Activated naive CD4-positive, alpha-beta T cell treated with anti-CD3 and anti-CD28 coated beads, Interleukin-2, amount 50 U/mL, for 72 hours (primary cell): ENCODE data around the gene UBE3A. TPM values are rescaled to one million over a fixed set of nuclear protein-coding genes. Genes with fewer than 3 reads are reported as not detected.
A peak's percentile ranks its signal among the peaks of the same experiment; 100 is the strongest.
"Not testable (repeated sequence)": the region's sequence is repeated elsewhere in the genome, so short reads cannot be mapped to it uniquely, and the experiment has no call there.

Experiments used
- ATAC-seq, 2 donors: fragments of 150-1000 bp; cut with Tn5 transposase; 2 replicates each; pipeline ENCODE4 v1.10.0; 2021; ENCODE audit warnings: mild to moderate bottlenecking in 2 of 2, moderate library complexity in 2 of 2
- DNase-seq, 2 donors: peaks; one replicate each; pipeline ENCODE4 v3.0.0; 2021 to 2022; ENCODE audit warnings: low spot score in 2 of 2
- H3K27ac Mint-ChIP-seq, 2 donors: one replicate each; pipeline ENCODE4 v1.8.0; 2022; ENCODE audit warnings: mild to moderate bottlenecking in 2 of 2, mixed read lengths in 2 of 2
- H3K36me3 Mint-ChIP-seq, 2 donors: one replicate each; pipeline ENCODE4 v1.8.0; 2022; ENCODE audit warnings: mixed read lengths in 2 of 2
- H3K9me3 Mint-ChIP-seq, 2 donors: one replicate each; pipeline ENCODE4 v1.8.0; 2022; ENCODE audit warnings: mixed read lengths in 2 of 2
- total RNA-seq, 2 donors: library from RNA; stranded (reverse); gene quantifications; one replicate each; pipeline ENCODE4 v1.2.3, GENCODE V29; 2022

The UBE3A gene
- total RNA-seq: 10 to 100 TPM; 91.7 to 91.8 TPM

DNA sequence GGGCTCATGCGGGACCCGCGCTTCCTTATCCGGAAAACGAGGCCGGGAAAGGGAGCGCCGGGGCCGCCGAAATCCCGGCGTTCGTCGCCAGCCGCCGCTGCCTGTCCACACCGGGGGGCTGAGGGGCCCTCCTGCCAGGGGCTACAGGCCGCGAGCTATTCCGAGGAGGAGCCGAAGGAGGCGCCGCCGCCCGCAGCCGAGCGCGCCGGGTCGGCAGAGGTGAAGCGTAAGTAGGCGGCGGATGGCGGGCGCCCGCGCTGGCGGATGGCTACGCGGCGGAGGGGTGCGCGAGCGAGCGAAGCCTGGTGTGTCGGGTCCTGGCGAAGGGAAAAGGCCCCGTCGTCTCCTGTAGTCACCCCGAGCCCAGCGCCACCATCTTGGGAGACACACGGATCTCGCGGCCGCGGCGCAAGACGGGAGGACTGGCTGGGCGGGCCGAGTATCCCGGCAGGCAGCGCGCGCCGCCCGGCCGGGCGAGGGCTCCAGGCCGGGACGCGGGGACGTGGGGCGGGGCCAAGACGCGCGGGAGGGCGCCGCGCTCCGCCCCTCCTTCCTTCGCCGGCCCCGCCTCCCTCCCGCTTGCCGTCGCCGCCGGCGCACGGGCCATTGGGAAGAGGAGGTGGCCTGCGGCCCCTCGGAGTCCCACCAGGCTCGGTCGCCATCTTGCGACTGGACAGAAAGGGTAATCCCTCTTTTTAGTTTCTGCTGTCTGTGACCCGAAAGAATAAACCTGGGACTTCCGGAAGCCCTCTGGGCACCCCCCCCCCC, at the start of gene UBE3A:
UBE3A (minus strand) TSS at position 424 of the 768 bp plus-strand sequence. CDS start 29,917 bp downstream, outside the sequence.
- ATAC-seq (peak; percentile 93 to 96), DNase-seq (peak; percentile 92)
- peak within 1 kb of the TSS; percentile 96 for H3K27ac Mint-ChIP-seq
- H3K36me3 Mint-ChIP-seq: peaks cover 11 to 12% of the 10 kb centered on the region in 2 donors
- H3K9me3 Mint-ChIP-seq: peaks cover 0 to 6% of the 10 kb centered on the region in 2 donors

GRCh38 chr15:25487226-25487884, 48.5 kb upstream of the UBE3A start:
- Mint-ChIP-seq H3K9me3 (peaks cover 8% of the 10 kb centered on the region in 2 donors), H3K27ac (no peak overlapping the region), H3K36me3 (peaks cover 0 to 5% of the 10 kb centered on the region in 2 donors)
- DNase-seq (no peak), ATAC-seq (no peak)

DNA sequence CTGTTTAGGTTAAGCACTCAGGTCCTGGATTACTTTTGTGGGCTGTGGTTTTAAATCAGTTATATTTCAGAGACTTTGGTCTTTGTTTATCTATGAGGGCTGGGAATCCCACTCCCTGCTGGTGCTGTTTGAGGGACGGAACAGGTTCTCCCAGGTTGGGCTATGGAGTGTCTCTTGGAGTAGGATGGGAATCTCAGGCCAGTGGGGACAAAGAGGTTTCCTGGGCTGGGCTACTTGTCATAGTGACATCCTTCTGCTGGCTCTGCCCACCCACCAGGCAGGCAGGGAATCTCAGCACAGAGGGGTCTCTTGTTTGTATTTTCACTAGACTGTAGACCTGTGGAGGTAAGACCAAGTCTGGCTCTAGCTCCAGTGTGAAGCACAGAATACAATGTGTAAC, 47.2 kb upstream of the UBE3A start:
- DNase-seq (no peak), ATAC-seq (no peak)
- H3K36me3 Mint-ChIP-seq: peaks cover 0 to 5% of the 10 kb centered on the region in 2 donors
- peaks cover 8% of the 10 kb centered on the region in 2 donors for H3K9me3 Mint-ChIP-seq
- H3K27ac Mint-ChIP-seq: no peak overlapping the region

DNA sequence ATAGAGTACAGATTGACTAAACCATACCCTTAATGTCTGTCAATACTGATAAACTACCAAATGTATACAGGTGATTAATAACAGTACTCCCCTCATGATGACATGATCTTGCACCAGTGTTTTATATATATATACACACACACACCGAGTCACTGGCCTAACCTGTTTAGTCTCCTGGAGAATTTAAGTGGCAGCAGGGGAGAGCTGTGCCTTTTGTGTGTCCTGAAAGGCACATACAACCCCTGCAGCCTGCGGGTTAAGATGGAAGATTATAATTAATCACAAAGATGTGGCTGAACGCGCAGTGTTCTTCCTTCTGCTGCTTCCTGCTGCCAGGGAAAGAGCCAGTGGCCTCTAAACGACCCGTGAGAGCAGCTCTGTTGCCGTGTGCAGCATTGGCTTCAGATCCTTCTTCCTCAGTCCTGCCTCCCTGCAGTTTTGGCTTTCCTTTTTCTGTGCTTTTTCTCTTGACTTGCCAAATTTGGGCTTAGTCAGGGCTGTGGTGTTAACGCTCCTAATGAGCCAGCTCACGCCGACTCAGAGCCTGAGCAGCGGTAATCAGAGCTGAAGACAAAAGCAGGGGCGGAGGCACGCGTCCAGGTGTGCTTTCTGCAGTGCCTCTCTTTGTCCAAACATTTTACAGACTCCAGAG, 42.5 kb upstream of the UBE3A start:
- no peaks in the 10 kb centered on the region for H3K9me3 Mint-ChIP-seq
- DNase-seq (no peak), ATAC-seq (no peak)
- no peak overlapping the region for H3K27ac Mint-ChIP-seq
- no peaks in the 10 kb centered on the region for H3K36me3 Mint-ChIP-seq

GRCh38 chr15:25478313-25478712, 39.5 kb upstream of the UBE3A start:
- Mint-ChIP-seq H3K36me3 (no peaks in the 10 kb centered on the region), H3K9me3 (peaks cover 0 to 1% of the 10 kb centered on the region in 2 donors), H3K27ac (no peak overlapping the region)
- DNase-seq: no peak
- ATAC-seq: no peak

DNA sequence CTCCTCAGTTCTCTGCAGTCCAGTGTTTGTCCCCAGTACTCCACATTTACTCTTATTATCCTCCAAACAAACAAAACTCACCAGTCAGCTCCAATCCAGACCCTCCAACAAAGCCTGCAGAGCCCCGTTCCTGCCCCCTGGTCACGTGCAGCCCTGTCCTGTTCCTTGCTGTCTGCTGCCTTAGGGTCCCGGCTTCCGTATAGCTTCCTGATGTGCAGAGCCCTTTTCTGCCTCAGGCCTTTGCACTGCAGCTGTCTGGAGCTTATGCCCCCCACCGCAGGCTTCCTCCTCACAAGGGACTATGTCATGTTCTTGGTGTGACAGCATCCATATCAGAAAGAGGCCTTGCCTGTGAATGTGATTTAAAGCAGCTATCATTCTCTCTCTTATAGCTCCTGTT, 39.0 kb upstream of the UBE3A start:
- Mint-ChIP-seq H3K9me3 (peaks cover 5 to 6% of the 10 kb centered on the region in 2 donors), H3K36me3 (no peaks in the 10 kb centered on the region), H3K27ac (no peak overlapping the region)
- DNase-seq: no peak
- no peak for ATAC-seq

- DNase-seq (no peak), ATAC-seq (no peak)
- Mint-ChIP-seq H3K36me3 (peaks cover 0 to 7% of the 10 kb centered on the region in 2 donors), H3K27ac (no peak overlapping the region), H3K9me3 (peaks cover 10 to 27% of the 10 kb centered on the region in 2 donors)
These were observed 35.4 kb upstream of the UBE3A start for GRCh38 chr15:25474251-25474650.

- DNase-seq (no peak), ATAC-seq (no peak)
- Mint-ChIP-seq H3K36me3 (peaks cover 5 to 15% of the 10 kb centered on the region in 2 donors), H3K9me3 (peaks cover 14 to 31% of the 10 kb centered on the region in 2 donors), H3K27ac (no peak overlapping the region)
These were observed 31.4 kb upstream of the UBE3A start for GRCh38 chr15:25470230-25470629.

GRCh38 chr15:25469377-25469776, 30.6 kb upstream of the UBE3A start:
- no peak for ATAC-seq
- no peak overlapping the region for H3K27ac Mint-ChIP-seq
- peaks cover 14 to 31% of the 10 kb centered on the region in 2 donors for H3K9me3 Mint-ChIP-seq
- H3K36me3 Mint-ChIP-seq: peaks cover 5 to 15% of the 10 kb centered on the region in 2 donors
- no peak for DNase-seq

DNA sequence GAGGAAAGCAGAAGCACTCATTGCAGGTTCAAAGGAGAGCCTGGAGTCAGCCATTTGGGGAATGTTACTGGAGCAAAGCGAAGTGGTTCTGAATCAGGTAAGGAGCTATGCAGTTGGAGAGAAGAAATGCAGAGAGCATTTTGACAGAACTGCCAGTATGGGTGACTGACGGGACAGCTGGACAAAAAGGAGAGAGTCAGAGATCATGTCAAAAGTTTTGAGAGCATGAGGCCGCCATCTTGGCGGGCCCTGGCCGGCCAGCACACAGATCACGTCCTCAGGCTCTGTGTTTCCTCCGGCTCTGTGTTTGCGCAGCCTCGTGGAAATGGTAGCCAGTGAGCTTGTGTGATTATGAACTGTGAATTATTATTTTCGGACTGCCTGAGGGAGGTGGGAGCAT, 29.8 kb upstream of the UBE3A start:
- Mint-ChIP-seq H3K9me3 (peaks cover 14 to 31% of the 10 kb centered on the region in 2 donors), H3K36me3 (peaks cover 5 to 15% of the 10 kb centered on the region in 2 donors), H3K27ac (no peak overlapping the region)
- DNase-seq: no peak
- no peak for ATAC-seq

GRCh38 chr15:25465835-25466234, 27.0 kb upstream of the UBE3A start:
- ATAC-seq: no peak
- DNase-seq: no peak
- H3K36me3 Mint-ChIP-seq: peaks cover 5 to 7% of the 10 kb centered on the region in 2 donors
- peaks cover 3 to 9% of the 10 kb centered on the region in 2 donors for H3K9me3 Mint-ChIP-seq
- no peak overlapping the region for H3K27ac Mint-ChIP-seq

- Mint-ChIP-seq H3K27ac (no peak overlapping the region), H3K36me3 (peaks cover 5 to 7% of the 10 kb centered on the region in 2 donors), H3K9me3 (peaks cover 3 to 5% of the 10 kb centered on the region in 2 donors)
- DNase-seq (no peak), ATAC-seq (no peak)
These were observed 26.0 kb upstream of the UBE3A start for GRCh38 chr15:25464784-25465183.

DNA sequence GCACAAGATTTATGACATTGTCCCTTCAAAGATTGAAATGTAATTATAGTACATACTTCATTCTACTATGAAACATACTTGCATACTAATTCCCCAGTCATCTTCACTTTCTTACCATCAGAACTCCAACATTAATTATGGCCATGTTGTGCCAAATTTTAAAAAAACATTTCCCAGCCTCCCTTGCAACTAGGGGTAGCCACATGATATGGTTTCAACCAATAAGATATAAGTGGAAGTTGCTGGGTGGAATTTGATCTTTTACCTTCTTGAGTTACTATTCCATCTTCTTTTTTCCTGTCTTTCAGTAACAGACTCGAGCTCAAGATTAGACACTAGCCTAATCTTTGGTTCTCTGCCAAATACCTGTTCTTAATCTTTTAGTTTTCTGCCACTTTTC, 25.6 kb upstream of the UBE3A start:
- DNase-seq: no peak
- Mint-ChIP-seq H3K9me3 (peaks cover 3 to 5% of the 10 kb centered on the region in 2 donors), H3K36me3 (peaks cover 5 to 7% of the 10 kb centered on the region in 2 donors), H3K27ac (no peak overlapping the region)
- ATAC-seq: no peak

DNA sequence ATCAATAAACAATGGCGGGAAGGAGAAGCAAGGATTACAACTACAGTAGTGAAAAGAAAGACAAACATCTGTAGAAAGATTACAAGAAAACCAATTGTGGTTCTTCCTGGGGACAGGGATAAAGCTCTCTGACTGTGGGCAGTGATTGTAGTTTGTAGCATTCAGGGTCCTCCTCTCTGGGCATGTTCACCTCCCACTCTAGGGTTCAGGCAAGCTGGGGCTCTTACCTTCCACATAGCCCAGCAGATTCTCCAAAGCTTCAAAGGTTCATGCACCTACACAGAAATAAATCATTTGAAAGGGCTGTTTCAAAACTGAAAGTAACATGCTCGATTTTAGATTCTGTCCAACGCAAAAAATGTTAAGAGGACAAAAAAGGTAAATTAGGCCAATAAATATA, 17.4 kb upstream of the UBE3A start:
- Mint-ChIP-seq H3K36me3 (peaks cover 3% of the 10 kb centered on the region in 2 donors), H3K27ac (no peak overlapping the region), H3K9me3 (peaks cover 0 to 12% of the 10 kb centered on the region in 2 donors)
- DNase-seq: no peak
- no peak for ATAC-seq

GRCh38 chr15:25455226-25455625, 16.4 kb upstream of the UBE3A start:
- DNase-seq: no peak
- ATAC-seq: no peak
- Mint-ChIP-seq H3K9me3 (peaks cover 0 to 15% of the 10 kb centered on the region in 2 donors), H3K27ac (no peak overlapping the region), H3K36me3 (peaks cover 7 to 10% of the 10 kb centered on the region in 2 donors)

DNA sequence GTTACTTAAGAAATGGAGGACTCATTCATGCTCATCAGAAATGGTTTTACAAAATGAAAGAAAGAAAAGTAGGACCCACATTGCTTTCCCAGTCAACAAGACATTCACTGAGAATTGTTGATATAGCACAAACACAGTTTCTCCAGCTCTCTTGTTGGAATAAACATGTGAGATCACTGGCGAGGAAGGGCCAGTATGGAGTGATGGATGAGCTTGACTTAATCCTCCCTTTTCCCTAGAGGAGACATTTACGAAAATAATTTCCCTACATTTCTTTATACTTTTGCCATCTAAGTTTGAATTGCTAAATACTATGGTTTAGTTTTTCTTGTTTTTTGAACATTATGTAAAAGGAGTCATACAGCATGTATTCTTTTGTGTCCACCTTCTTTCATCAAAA, 15.9 kb upstream of the UBE3A start:
- ATAC-seq: no peak
- Mint-ChIP-seq H3K27ac (no peak overlapping the region), H3K36me3 (peaks cover 12 to 14% of the 10 kb centered on the region in 2 donors), H3K9me3 (peaks cover 0 to 19% of the 10 kb centered on the region in 2 donors)
- no peak for DNase-seq

- not testable (repeated sequence) for DNase-seq, H3K27ac Mint-ChIP-seq, ATAC-seq
- Mint-ChIP-seq H3K36me3 (peaks cover 12 to 14% of the 10 kb centered on the region in 2 donors), H3K9me3 (peaks cover 0 to 19% of the 10 kb centered on the region in 2 donors)
These were observed 14.4 kb upstream of the UBE3A start for GRCh38 chr15:25453246-25453645.
